C4-2B (cell line): ENCODE results near the gene OSBPL9.

Experiments
- H3K27ac ChIP-seq: fragments of 450-650 bp; 2 replicates; pipeline ENCODE4 v1.5.1; 2017
- ZFX ChIP-seq: fragments of 450-650 bp; IDR thresholded peaks from 2 replicates; pipeline ENCODE4 v1.6.1; 2017
- TF ChIP-seq, protein P1 (sequence below): fragments of 450-650 bp; conservative IDR thresholded peaks from 2 replicates; pipeline ENCODE4 v1.5.1; 2017; ENCODE audit warnings: mild to moderate bottlenecking

OSBPL9 gene

DNA sequence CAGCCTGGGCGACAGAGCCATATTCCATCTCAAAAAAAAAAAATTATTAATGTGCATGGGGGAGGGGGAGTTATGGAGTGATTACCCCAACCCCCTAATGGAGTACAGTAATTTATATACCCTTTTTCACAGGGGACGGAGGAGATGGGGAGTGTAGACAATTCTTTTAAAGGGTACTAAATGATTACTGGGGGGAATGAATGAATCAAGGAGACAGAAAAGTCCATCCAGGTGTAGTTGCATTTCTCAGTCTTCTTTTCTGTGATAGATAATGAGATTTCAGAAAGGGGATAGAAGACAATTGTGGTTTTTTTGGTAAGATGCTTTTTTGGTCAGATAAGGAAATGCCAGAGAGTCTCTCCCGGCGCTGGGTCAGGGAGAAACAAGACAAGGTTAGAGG, 13.0 kb downstream of the OSBPL9 start:
- no peak overlapping the region for H3K27ac ChIP-seq
- TF ChIP-seq ZFX = no peak
- TF ChIP-seq, protein P1, sequence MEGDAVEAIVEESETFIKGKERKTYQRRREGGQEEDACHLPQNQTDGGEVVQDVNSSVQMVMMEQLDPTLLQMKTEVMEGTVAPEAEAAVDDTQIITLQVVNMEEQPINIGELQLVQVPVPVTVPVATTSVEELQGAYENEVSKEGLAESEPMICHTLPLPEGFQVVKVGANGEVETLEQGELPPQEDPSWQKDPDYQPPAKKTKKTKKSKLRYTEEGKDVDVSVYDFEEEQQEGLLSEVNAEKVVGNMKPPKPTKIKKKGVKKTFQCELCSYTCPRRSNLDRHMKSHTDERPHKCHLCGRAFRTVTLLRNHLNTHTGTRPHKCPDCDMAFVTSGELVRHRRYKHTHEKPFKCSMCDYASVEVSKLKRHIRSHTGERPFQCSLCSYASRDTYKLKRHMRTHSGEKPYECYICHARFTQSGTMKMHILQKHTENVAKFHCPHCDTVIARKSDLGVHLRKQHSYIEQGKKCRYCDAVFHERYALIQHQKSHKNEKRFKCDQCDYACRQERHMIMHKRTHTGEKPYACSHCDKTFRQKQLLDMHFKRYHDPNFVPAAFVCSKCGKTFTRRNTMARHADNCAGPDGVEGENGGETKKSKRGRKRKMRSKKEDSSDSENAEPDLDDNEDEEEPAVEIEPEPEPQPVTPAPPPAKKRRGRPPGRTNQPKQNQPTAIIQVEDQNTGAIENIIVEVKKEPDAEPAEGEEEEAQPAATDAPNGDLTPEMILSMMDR = no peak

DNA sequence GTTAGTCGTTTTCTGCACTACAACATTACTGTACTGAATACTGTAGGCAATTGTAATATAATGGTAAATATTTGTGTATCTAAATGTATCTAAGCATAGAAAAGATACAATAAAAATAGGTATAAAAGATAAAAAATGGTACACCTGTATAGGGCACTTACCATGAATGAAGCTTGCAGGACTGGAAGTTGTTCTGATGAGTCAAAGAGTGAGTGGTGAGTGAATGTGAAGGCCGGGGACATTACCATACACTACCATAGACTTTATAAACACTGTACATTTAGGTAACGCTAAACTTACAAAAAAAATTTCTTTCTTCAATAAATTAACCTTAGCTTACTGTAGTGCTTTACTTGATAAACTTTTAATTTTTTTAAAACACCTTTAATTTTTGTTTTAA, 13.5 kb downstream of the OSBPL9 start:
- TF ChIP-seq ZFX = no peak
- TF ChIP-seq, protein P1 = no peak
- no peak overlapping the region for H3K27ac ChIP-seq

DNA sequence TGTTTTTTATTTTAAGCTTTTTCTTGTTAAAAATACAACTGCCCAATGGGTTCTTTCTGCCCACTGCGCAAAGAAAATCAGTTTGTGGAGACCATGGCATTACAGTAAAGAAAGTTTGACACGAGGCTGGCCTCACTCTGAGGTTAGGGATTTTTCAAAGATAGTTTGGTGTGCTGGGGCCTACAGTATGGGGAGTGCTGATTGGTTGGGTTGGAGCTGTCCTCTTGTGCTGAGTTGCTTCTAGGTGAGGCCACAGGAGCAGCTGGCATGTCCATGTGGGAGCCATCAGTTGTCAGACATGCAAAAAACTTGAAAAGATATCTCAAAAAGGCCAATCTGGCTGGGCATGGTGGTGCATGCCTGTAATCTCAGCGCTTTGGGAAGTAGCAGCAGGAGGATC, 14.0 kb downstream of the OSBPL9 start:
- H3K27ac ChIP-seq = no peak overlapping the region
- TF ChIP-seq, protein P1 = no peak
- TF ChIP-seq ZFX = no peak

DNA sequence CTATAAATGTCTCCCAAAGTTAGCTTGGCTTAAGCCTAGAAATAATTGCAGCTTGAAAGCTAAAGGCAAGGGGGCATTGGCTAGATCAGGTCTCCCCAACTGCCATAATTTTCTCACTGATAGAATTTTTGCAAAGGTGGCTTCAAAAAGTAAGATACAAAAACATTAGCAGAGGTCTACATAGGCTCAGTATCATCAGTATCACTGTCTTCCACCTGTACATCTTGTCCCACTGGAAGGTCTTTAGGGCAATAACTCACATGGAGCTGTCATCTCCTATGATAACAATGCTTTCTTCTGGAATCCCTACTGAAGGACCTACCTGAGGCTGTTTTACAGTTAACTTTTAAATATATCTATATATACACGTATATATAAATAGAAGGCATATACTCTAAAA, 14.9 kb downstream of the OSBPL9 start:
- H3K27ac ChIP-seq = no peak overlapping the region
- no peak for TF ChIP-seq ZFX
- TF ChIP-seq, protein P1 = no peak

DNA sequence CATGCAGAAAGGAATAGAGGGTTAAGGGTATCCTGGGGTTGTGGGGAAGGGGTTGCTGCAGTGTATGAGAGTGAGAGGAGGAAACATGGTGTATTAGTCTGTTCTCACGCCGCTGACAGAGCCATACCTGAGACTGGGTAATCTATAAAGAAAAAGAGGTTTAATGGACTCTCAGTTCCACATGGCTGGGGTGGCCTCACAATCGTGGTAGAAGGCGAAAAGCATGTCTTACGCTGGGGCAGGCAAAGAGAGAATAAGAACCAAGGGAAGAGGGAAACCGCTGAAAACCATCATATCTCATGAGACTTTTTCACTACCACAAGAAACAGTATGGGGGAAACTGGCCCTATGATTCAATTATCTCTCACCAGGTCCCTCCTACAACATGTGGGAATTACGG, 17.7 kb downstream of the OSBPL9 start:
- H3K27ac ChIP-seq = no peak overlapping the region
- TF ChIP-seq ZFX = no peak
- TF ChIP-seq, protein P1 = no peak

DNA sequence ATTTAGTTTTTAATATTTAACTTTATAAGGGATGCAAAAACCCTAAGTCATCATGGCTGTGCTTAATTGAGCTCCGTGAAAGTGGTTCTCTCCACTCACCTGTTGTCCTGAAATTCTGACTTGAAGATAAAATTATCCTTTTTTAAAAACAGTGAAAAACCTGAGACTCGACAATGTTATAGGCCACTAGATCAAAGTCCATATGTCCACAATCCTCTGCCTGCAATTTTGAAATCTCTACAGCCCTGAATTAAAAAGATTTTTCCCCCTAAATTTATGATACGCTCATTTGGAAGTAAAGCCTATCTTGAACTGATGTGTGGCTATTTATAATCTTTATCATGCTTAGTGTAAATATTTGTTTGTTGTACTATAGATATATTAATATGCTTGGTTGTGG, 18.7 kb downstream of the OSBPL9 start:
- H3K27ac ChIP-seq = no peak overlapping the region
- no peak for TF ChIP-seq ZFX
- TF ChIP-seq, protein P1 = no peak

DNA sequence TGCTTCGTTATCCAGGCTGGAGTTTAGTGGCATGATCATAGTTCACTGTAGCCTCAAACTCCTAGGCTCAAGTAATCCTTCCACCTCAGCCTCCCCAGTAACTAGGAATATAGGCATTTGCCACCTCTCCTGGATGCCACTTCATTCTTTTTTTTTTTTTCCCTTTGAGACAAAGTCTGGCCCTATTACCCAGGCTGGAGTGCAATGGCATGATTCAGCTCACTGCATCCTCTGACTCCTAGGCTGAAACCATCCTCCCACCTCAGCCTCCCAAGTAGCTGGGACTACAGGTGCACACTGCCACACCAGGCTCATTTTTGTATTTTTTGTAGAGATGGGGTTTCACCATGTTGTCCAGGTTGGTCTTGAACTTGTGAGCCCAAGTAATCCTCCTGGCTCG, 19.3 kb downstream of the OSBPL9 start:
- no peak overlapping the region for H3K27ac ChIP-seq
- TF ChIP-seq ZFX = no peak
- TF ChIP-seq, protein P1 = no peak
